ENCODE results near the gene ONECUT2.
"Not testable (repeated sequence)": the region's sequence is repeated elsewhere in the genome, so short reads cannot be mapped to it uniquely, and the experiment has no call there.

The ONECUT2 gene

DNA sequence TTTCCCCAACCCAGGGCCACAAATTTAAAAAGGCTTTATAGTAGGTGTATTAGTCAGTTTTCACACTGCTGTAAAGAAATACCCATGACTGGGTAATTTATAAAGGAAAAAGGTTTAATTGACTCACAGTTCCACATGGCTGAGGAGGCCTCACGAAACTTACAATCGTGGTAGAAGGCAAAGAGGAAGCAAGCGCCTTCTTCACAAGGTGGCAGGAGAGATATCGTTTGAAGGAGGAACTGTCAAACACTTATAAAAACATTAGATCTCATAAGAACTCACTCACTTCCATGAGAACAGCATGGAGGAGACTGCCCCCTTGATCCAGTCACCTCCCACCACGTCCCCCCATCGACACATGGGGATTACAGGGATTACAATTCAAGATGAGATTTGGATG, 80.9 kb downstream of the ONECUT2 start:
- no peak for ATAC-seq
- no peak for TF ChIP-seq ARNTL (CRISPR knock-in tag; IDR thresholded peaks at IDR 0.05; ENCODE audit: borderline replicate concordance, low read depth)
- no peak for TF ChIP-seq SNAI2 (CRISPR knock-in tag; IDR thresholded peaks at IDR 0.05)

DNA sequence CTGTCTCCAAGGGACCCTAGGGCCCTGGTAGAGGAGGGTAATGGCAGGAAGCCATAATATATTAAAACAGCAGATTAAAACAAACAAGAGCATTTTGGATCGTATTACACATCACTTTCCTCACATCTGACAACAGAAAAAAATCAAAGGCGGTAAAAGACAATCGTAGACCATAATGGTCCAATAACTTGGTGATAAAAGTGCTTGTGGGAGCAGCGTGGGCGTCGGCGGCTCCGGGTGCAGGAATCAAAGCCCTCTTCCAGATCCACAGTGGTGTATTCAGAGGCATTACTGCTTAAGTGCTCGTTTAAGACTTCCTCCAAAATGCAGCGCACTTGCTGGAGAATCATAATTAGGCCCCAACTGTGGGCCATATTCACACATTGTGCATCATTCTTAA, 83.4 kb downstream of the ONECUT2 start:
- TF ChIP-seq, protein P1, sequence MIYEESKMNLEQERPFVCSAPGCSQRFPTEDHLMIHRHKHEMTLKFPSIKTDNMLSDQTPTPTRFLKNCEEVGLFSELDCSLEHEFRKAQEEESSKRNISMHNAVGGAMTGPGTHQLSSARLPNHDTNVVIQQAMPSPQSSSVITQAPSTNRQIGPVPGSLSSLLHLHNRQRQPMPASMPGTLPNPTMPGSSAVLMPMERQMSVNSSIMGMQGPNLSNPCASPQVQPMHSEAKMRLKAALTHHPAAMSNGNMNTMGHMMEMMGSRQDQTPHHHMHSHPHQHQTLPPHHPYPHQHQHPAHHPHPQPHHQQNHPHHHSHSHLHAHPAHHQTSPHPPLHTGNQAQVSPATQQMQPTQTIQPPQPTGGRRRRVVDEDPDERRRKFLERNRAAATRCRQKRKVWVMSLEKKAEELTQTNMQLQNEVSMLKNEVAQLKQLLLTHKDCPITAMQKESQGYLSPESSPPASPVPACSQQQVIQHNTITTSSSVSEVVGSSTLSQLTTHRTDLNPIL (CRISPR knock-in tag; IDR thresholded peaks at IDR 0.05; ENCODE audit: low read depth), result no peak
- no peak for TF ChIP-seq RARB (CRISPR knock-in tag; IDR thresholded peaks at IDR 0.05)
- TF ChIP-seq, protein P2, sequence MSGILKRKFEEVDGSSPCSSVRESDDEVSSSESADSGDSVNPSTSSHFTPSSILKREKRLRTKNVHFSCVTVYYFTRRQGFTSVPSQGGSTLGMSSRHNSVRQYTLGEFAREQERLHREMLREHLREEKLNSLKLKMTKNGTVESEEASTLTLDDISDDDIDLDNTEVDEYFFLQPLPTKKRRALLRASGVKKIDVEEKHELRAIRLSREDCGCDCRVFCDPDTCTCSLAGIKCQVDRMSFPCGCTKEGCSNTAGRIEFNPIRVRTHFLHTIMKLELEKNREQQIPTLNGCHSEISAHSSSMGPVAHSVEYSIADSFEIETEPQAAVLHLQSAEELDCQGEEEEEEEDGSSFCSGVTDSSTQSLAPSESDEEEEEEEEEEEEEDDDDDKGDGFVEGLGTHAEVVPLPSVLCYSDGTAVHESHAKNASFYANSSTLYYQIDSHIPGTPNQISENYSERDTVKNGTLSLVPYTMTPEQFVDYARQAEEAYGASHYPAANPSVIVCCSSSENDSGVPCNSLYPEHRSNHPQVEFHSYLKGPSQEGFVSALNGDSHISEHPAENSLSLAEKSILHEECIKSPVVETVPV (CRISPR knock-in tag; IDR thresholded peaks at IDR 0.05), result no peak
- ATAC-seq, result no peak

DNA sequence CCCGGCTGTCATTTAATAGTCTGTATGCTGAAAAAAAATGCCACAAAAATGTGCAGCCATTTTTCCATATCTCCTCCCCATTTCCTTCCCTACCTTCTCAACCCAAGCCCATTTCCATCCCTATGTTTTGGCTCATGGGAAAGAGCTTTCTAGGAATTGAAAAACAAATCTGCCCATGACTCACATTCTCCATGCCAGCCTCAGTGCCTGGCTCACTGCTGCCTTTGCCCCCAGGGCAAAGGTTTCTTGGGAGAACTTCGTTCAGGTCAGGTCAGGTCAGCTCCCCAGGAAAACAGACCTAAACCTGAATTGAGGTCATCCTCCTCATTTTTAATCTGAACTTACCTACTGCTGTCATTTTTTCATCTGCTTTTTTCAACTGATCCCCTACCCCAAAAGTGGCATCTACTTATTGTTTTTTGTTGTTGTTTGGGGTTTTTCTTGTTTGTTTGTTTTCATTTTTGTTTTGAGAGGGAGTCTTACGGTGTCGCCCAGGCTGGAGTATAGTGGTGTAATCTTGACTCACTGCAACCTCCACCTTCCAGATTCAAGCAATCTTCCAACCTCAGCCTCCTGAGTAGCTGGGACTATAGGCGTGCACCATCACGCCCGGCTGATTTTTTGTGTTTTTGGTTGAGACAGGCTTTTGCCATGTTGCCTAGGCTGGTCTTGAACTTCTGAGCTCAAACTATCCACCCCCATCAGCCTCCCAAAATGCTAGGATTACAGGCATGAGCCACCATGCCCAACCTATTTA, 84.7 kb downstream of the ONECUT2 start:
- no peak for ATAC-seq
- TF ChIP-seq ZNF8 (CRISPR knock-in tag; IDR thresholded peaks at IDR 0.05) (no peak), ZFP30 (CRISPR knock-in tag; IDR thresholded peaks at IDR 0.05) (no peak), ISL1 (CRISPR knock-in tag; IDR thresholded peaks at IDR 0.05) (no peak)

DNA sequence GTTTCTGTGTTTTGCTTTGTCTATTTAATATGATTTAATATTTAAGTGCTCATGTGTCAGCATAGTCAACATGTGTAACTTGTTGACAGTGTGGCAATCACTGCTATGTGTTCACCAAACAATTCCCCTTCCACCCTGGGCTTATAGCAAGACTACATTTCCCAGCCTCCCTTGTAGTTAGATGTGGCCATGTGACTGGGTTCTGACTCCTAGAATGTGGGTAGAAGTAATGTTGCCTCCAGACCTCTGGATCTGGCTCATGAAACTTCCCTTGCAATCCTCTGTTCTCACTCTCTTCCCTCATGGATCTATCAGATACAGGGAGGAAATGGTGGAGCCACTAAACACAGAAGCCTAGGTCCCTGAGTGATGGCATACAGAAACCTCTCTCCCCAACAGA, 87.2 kb downstream of the ONECUT2 start:
- ATAC-seq, result not testable (repeated sequence)

DNA sequence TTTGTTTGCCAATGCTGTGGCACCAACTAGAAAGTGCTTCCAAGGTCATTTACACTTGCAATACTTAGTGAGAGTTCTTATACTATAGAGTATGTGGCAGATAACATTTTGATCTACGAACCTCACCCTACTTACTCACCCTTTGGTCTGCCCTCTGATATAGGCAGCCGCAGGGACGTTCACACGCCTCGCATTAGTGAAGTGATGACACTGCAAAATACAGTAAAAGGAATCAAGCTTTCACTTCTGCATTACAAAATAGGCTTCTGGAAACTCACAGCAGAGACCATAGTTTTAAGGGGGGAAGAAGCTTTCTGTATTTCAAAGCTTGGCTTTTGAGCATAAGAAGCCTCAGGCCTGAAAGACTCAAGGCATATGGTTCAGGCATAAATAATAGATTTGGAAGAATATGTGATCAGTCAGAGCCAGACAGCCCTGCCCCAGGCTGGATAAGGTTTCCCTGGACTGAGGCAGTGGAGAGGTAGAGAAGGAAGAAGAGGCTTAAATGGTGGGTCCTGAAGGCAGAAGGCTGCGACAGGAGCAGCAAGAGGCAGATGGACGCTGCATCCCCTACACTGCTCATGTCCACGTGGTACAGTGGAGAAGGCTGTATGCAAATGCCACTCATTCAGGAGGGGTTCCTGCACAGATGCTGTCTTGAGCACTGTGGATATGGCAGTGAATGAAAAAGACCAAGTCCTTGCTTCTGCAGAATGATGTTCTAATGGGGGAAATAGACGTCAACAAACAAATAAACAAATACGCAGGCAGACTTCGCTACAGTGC, 88.2 kb downstream of the ONECUT2 start:
- ATAC-seq, result no peak
- TF ChIP-seq, protein P3, sequence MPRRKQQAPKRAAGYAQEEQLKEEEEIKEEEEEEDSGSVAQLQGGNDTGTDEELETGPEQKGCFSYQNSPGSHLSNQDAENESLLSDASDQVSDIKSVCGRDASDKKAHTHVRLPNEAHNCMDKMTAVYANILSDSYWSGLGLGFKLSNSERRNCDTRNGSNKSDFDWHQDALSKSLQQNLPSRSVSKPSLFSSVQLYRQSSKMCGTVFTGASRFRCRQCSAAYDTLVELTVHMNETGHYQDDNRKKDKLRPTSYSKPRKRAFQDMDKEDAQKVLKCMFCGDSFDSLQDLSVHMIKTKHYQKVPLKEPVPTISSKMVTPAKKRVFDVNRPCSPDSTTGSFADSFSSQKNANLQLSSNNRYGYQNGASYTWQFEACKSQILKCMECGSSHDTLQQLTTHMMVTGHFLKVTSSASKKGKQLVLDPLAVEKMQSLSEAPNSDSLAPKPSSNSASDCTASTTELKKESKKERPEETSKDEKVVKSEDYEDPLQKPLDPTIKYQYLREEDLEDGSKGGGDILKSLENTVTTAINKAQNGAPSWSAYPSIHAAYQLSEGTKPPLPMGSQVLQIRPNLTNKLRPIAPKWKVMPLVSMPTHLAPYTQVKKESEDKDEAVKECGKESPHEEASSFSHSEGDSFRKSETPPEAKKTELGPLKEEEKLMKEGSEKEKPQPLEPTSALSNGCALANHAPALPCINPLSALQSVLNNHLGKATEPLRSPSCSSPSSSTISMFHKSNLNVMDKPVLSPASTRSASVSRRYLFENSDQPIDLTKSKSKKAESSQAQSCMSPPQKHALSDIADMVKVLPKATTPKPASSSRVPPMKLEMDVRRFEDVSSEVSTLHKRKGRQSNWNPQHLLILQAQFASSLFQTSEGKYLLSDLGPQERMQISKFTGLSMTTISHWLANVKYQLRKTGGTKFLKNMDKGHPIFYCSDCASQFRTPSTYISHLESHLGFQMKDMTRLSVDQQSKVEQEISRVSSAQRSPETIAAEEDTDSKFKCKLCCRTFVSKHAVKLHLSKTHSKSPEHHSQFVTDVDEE (CRISPR knock-in tag; IDR thresholded peaks at IDR 0.05), result no peak

DNA sequence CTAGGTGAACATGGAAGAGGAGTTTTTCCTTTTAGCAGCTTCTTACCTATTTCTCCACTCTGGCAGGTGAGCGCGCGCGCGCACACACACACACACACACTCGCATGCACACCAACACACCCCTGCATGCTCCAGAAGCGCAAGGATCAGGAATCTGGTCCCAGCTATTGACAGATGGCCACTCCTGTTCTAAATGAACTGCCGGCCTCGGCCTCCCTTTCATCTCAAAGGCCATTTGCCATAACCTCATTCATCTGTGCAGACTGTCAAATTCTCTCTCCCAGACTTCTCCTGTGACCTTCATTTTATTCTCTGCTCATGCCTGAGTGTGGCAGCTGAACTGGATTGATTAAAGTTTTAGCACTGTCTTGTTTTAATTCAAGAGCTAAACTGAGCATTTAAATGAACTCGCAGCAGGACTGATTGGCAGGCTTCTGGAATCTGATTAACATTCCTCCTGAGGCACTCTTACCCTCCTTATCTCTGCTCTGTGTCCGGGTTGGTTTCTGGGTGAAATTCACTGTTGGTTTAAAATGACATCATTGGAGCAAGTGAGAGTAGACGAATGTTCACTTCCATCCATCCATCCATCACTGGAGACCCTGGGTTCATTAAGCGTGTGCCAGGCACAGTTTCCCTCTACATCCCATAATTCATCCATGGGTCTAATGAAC, 92.5 kb downstream of the ONECUT2 start:
- ATAC-seq, result no peak
- no peak for TF ChIP-seq ZFP30 (CRISPR knock-in tag; IDR thresholded peaks at IDR 0.05)
- no peak for TF ChIP-seq ZNF8 (CRISPR knock-in tag; IDR thresholded peaks at IDR 0.05)
- TF ChIP-seq, protein P4, sequence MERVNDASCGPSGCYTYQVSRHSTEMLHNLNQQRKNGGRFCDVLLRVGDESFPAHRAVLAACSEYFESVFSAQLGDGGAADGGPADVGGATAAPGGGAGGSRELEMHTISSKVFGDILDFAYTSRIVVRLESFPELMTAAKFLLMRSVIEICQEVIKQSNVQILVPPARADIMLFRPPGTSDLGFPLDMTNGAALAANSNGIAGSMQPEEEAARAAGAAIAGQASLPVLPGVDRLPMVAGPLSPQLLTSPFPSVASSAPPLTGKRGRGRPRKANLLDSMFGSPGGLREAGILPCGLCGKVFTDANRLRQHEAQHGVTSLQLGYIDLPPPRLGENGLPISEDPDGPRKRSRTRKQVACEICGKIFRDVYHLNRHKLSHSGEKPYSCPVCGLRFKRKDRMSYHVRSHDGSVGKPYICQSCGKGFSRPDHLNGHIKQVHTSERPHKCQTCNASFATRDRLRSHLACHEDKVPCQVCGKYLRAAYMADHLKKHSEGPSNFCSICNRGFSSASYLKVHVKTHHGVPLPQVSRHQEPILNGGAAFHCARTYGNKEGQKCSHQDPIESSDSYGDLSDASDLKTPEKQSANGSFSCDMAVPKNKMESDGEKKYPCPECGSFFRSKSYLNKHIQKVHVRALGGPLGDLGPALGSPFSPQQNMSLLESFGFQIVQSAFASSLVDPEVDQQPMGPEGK (CRISPR knock-in tag; IDR thresholded peaks at IDR 0.05; ENCODE audit: borderline replicate concordance), result no peak
- no peak for TF ChIP-seq PPARA (CRISPR knock-in tag; IDR thresholded peaks at IDR 0.05; ENCODE audit: borderline replicate concordance)
- TF ChIP-seq TOX (CRISPR knock-in tag; IDR thresholded peaks at IDR 0.05; ENCODE audit: borderline replicate concordance), result no peak
- no peak for TF ChIP-seq ZFP3 (CRISPR knock-in tag; IDR thresholded peaks at IDR 0.05)
- TF ChIP-seq SNAI2 (CRISPR knock-in tag; IDR thresholded peaks at IDR 0.05), result no peak
